ENCODE measurements around the gene REEP6. TPM values are rescaled to one million over a fixed set of nuclear protein-coding genes. Genes with fewer than 3 reads are reported as not detected.
A peak's percentile ranks its signal among the peaks of the same experiment; 100 is the strongest.

The REEP6 gene
- total and polyA plus RNA-seq, 2 of the 8 experiments (the other 6 are each of a cell fraction or from before 2014, with no cell fraction given): 12.6 to 20.7 TPM

- CTCF ChIA-PET (ENCODE audit: partially characterized antibody): interaction anchor here (0.9 to 5.5 kb wide), 9 partner anchors 10 to 391 kb away, joined by 3 to 53 read pairs (median 6); no protein-coding TSS in a partner anchor
- H3K9ac ChIP-seq (replicated peaks in 1 of 4; ENCODE audit: extremely low read depth in 1 of 4, low read depth in 3 of 4, low read length in 3 of 4): no peak overlapping the region
- FAIRE-seq: no peak
Observed at GRCh38 chr19:1467215-1467489, 23.8 kb upstream of the REEP6 start.

More at GRCh38 chr19:1467215-1467489, 23.8 kb upstream of the REEP6 start:
- peaks cover 0 to 7% of the 10 kb centered on the region in 2 experiments; a peak in 1 of 4 replicates for H3K9me3 ChIP-seq (ENCODE audit: insufficient read depth in 2 of 2, low read depth in 1 of 2, low read length in 1 of 2)
- no peak overlapping the region for H3K23ac ChIP-seq (ENCODE audit: insufficient read length)
- no peak overlapping the region for H2BK5ac ChIP-seq (ENCODE audit: low read depth, low read length)
- peak overlapping the region; percentile 85; the same call in 1 of the 2 replicates for H4K8ac ChIP-seq (ENCODE audit: extremely low read depth, insufficient read depth, low read length)
- no peaks in the 10 kb centered on the region for H3K79me1 ChIP-seq (ENCODE audit: low read depth, low read length)
- POLR2A ChIA-PET (ENCODE audit: partially characterized antibody): interaction anchor here (0.7 to 5.5 kb wide), 11 partner anchors 8 to 397 kb away, joined by 3 to 72 read pairs (median 5); partner anchors contain the start of genes APC2 and CIRBP
- H4K20me1 ChIP-seq (replicated peaks in 1 of 2; ENCODE audit: control insufficient read depth in 1 of 2, insufficient read depth in 2 of 2, low read length in 2 of 2): peaks cover 15 to 42% of the 10 kb centered on the region in 2 experiments
- WGBS, 2 experiments (ENCODE audit: extremely low coverage in 1 of 2, insufficient coverage in 1 of 2, insufficient read length in 1 of 2, insufficient replicate concordance in 2 of 2, low coverage in 1 of 2, low lambda C conversion rate in 2 of 2, missing lambda C conversion rate in 1 of 2): 12% methylated on average over 32 of the region's 36 CpGs; no CpG with 5 or more reads in 1 of the 2 experiments
- H2BK120ac ChIP-seq (replicated peaks; ENCODE audit: low read depth, low read length): no peak overlapping the region
- no peak for DNase-seq (ENCODE audit: low read depth in 1 of 2, low spot score in 2 of 2)
- no peak overlapping the region for H3K4ac ChIP-seq (replicated peaks; ENCODE audit: insufficient read length, low read depth, low read length)
- peak overlapping the region; percentile 64 to 86 for H3K4me2 ChIP-seq (ENCODE audit: insufficient read depth in 1 of 2, low read depth in 2 of 2, low read length in 2 of 2)
- H3K79me2 ChIP-seq (ENCODE audit: control insufficient read depth in 1 of 2, insufficient read depth in 2 of 2, low read length in 2 of 2): no peaks in the 10 kb centered on the region
- H3K18ac ChIP-seq (ENCODE audit: extremely low read depth, low read length): no peak overlapping the region
- peaks cover 65 to 82% (median 81%) of the 10 kb centered on the region in 4 experiments for H3K27me3 ChIP-seq (replicated peaks in 1 of 4; ENCODE audit: control insufficient read depth in 3 of 4, extremely low read depth in 1 of 4, insufficient read depth in 3 of 4, low read length in 3 of 4)
- H4K91ac ChIP-seq (replicated peaks; ENCODE audit: insufficient read length, low read length): no peak overlapping the region
- H3K36me3 ChIP-seq (ENCODE audit: control insufficient read depth in 2 of 4, insufficient read depth in 4 of 4, low read length in 3 of 4): peaks cover 0 to 41% (median 0%) of the 10 kb centered on the region in 4 experiments; a peak in 2 of 8 replicates
- H2AFZ ChIP-seq (ENCODE audit: low read length): no peak overlapping the region
- peaks cover 0 to 51% (median 26%) of the 10 kb centered on the region in 4 experiments; a peak in 5 of 7 replicates for H3K4me1 ChIP-seq (replicated peaks in 1 of 4; ENCODE audit: control insufficient read depth in 3 of 4, insufficient read depth in 4 of 4, low read length in 3 of 4)
- no peak overlapping the region for H3K56ac ChIP-seq (replicated peaks; ENCODE audit: insufficient read length, low read depth, low read length)
- no peak overlapping the region for H3K27ac ChIP-seq (ENCODE audit: low read depth, low read length)
- no peak overlapping the region for H3K14ac ChIP-seq (ENCODE audit: insufficient read length)
- H4K5ac ChIP-seq (ENCODE audit: insufficient read length, low read depth, low read length): no peak overlapping the region
- no peak overlapping the region for H2BK15ac ChIP-seq (ENCODE audit: low read length)
- H2BK12ac ChIP-seq (ENCODE audit: low read depth, low read length): no peak overlapping the region
- peak overlapping the region in 3 of 4 experiments; percentile 11 to 51 (median 23); a peak in 5 of 8 replicates for H3K4me3 ChIP-seq (ENCODE audit: extremely low read depth in 1 of 4, insufficient read depth in 2 of 4, low read depth in 3 of 4, low read length in 4 of 4)
- TF ChIP-seq SUZ12 (IDR thresholded peaks at IDR 0.05; ENCODE audit: low read length): peak; percentile 45
- TF ChIP-seq HDAC2 (IDR thresholded peaks at IDR 0.05; ENCODE audit: borderline replicate concordance in 1 of 2, low read depth in 2 of 2, low read length in 2 of 2): no peak
- no peak for TF ChIP-seq HDAC6 (IDR thresholded peaks at IDR 0.05; ENCODE audit: low read depth, low read length)
- TF ChIP-seq EZH2 (IDR thresholded peaks at IDR 0.05; ENCODE audit: low read depth, low read length, severe bottlenecking): peak; percentile 61
- no peak for TF ChIP-seq CBX8 (IDR thresholded peaks at IDR 0.05; ENCODE audit: borderline replicate concordance, low read depth, low read length)
- H3K23me2 ChIP-seq (ENCODE audit: low read depth, low read length): peaks cover 13% of the 10 kb centered on the region; the same call in 1 of the 2 replicates
- no peak overlapping the region for H2BK20ac ChIP-seq (ENCODE audit: low read length)
- no peak overlapping the region for H2AK5ac ChIP-seq (ENCODE audit: low read depth, low read length)

All from H1 (cell line).